K562 (cell line): Measurements from ENCODE around the gene IZUMO4. TPM values are rescaled to one million over a fixed set of nuclear protein-coding genes. Genes with fewer than 3 reads are reported as not detected.
A peak's percentile ranks its signal among the peaks of the same experiment; 100 is the strongest.

Experiments
- ARID1B ChIP-seq: fragments of 450-650 bp; IDR thresholded peaks from 2 replicates; pipeline ENCODE4 v1.6.1; 2016; ENCODE audit warnings: antibody characterized with exemption, mild to moderate bottlenecking, inconsistent platforms
- CC2D1A ChIP-seq: fragments of 450-650 bp; IDR thresholded peaks from 2 replicates; pipeline ENCODE4 v1.6.1; 2017; ENCODE audit warnings: mild to moderate bottlenecking
- DMBX1 ChIP-seq: fragments of 250-450 bp; sonication (Bioruptor Pico); IDR thresholded peaks from 2 replicates; pipeline ENCODE4 v1.8.0; 2022; ENCODE audit warnings: inconsistent platforms, mild to moderate bottlenecking, moderate library complexity, borderline replicate concordance
- E2F1 ChIP-seq: sonication (generic); formaldehyde crosslinking; IDR thresholded peaks from 2 replicates; pipeline ENCODE4 v1.8.1; 2023; ENCODE audit warnings: mild to moderate bottlenecking, missing genetic modification reagents, moderate library complexity
- KDM4B ChIP-seq, 2 experiments: fragments of 450-650 bp in 1 of 2; sonication (generic) in 1 of 2; IDR thresholded peaks; 2 replicates each; pipeline ENCODE4 v1.6.1; 2016 to 2017; ENCODE audit warnings: borderline replicate concordance in 2 of 2, antibody characterized with exemption in 1 of 2, low read depth in 1 of 2, mild to moderate bottlenecking in 1 of 2
- MTA3 ChIP-seq: fragments of 450-650 bp; formaldehyde crosslinking; IDR thresholded peaks from 2 replicates; pipeline ENCODE4 v1.6.1; 2017; ENCODE audit warnings: mild to moderate bottlenecking, borderline replicate concordance
- MTF1 ChIP-seq: fragments of 250-450 bp; sonication (Bioruptor Pico); IDR thresholded peaks from 2 replicates; pipeline ENCODE4 v1.9.0; 2021; ENCODE audit warnings: moderate library complexity, mild to moderate bottlenecking, inconsistent platforms, borderline replicate concordance
- NCOR1 ChIP-seq: fragments of 450-650 bp; IDR thresholded peaks from 2 replicates; pipeline ENCODE4 v1.6.1; 2016; ENCODE audit warnings: mild to moderate bottlenecking, moderate library complexity
- PBX2 ChIP-seq, 2 experiments: IDR thresholded peaks in 1 of 2; conservative IDR thresholded peaks in 1 of 2; 2 replicates each; pipeline ENCODE4 v1.6.1; 2016; ENCODE audit warnings: low read depth in 2 of 2, mild to moderate bottlenecking in 1 of 2, missing compliant biosample characterization in 1 of 2, missing genetic modification characterization in 1 of 2, moderate library complexity in 1 of 2
- POLR2A ChIP-seq: fragments of 450-650 bp; conservative IDR thresholded peaks from 2 replicates; pipeline ENCODE4 v1.6.1; 2016
- PRMT5 ChIP-seq: sonication (generic); formaldehyde crosslinking; IDR thresholded peaks from 2 replicates; pipeline ENCODE4 v1.5.0; 2020; ENCODE audit warnings: missing genetic modification reagents
- RBFOX2 ChIP-seq: fragments of 200-400 bp; formaldehyde crosslinking; IDR thresholded peaks from 2 replicates; pipeline ENCODE4 v1.6.1; 2017; ENCODE audit warnings: low read depth, mild to moderate bottlenecking, low read length, moderate library complexity
- SAFB2 ChIP-seq: fragments of 200-400 bp; formaldehyde crosslinking; IDR thresholded peaks from 2 replicates; pipeline ENCODE4 v1.6.1; 2018; ENCODE audit warnings: borderline replicate concordance, low read length, low read depth, moderate library complexity; ENCODE audit not compliant: severe bottlenecking
- SIX5 ChIP-seq, 2 experiments: IDR thresholded peaks; 2 replicates each; pipeline ENCODE4 v1.6.1; 2011; ENCODE audit warnings: low read length in 2 of 2, borderline replicate concordance in 1 of 2, low read depth in 1 of 2, mild to moderate bottlenecking in 1 of 2, moderate library complexity in 1 of 2; ENCODE audit not compliant: insufficient read depth in 1 of 2
- SRF ChIP-seq, 2 experiments: fragments of 250-450, 450-650 bp in 1 of 2; sonication (Bioruptor Pico) in 1 of 2; sonication (generic) in 1 of 2; formaldehyde crosslinking; IDR thresholded peaks; 2 replicates each; pipeline versions ENCODE4 v1.5.0 to v1.5.1; 2020 to 2022; ENCODE audit warnings: mild to moderate bottlenecking in 1 of 2, missing genetic modification reagents in 1 of 2
- SRSF7 ChIP-seq: fragments of 200-400 bp; formaldehyde crosslinking; optimal IDR thresholded peaks from 2 replicates; pipeline ENCODE3; 2017; ENCODE audit warnings: mild to moderate bottlenecking, low read depth, low read length
- TAF7 ChIP-seq: fragments of 450-650 bp; IDR thresholded peaks from 2 replicates; pipeline ENCODE4 v1.6.1; 2016; ENCODE audit warnings: missing genetic modification characterization, missing compliant biosample characterization
- ZNF146 ChIP-seq: IDR thresholded peaks from one replicate; pipeline ENCODE4 v1.6.1; 2018; ENCODE audit warnings: missing compliant biosample characterization; ENCODE audit not compliant: unreplicated experiment
- ZNF561 ChIP-seq: fragments of 450-650 bp; formaldehyde crosslinking; conservative IDR thresholded peaks from 2 replicates; pipeline ENCODE4 v1.4.0; 2020; ENCODE audit warnings: mild to moderate bottlenecking, moderate library complexity
- ZNF584 ChIP-seq: fragments of 200-800 bp; sonication (Bioruptor generic); IDR thresholded peaks from 2 replicates; pipeline ENCODE4 v1.6.1; 2016; ENCODE audit warnings: low read depth, mild to moderate bottlenecking, missing genetic modification characterization, missing compliant biosample characterization
- polyA plus RNA-seq, 8 experiments: library from polyadenylated mRNA; depleted of rRNA in 4 of 8; stranded (reverse) in 5 of 8; unstranded in 3 of 8; fragments of >200 nt; fragmentation: Nextera tagmentation in 2 of 8; fragmentation: Illumina TruSeq in 1 of 8; extraction: Ambion mirVana in 2 of 8; extraction: Trizol in 1 of 8; gene quantifications; 2 replicates each; pipeline versions ENCODE4 v1.2.1 to v1.2.3, GENCODE V29; 2011 to 2014; ENCODE audit warnings: inconsistent platforms in 1 of 8, missing spikeins in 1 of 8
- total RNA-seq, 7 experiments: library from RNA; depleted of rRNA in 6 of 7; stranded (reverse); fragments of >200 nt in 6 of 7; fragmentation: Illumina TruSeq in 2 of 7; extraction: Trizol in 2 of 7; gene quantifications; 2 replicates each; pipeline versions ENCODE4 v1.2.1 to v1.2.3, GENCODE V29; 2011 to 2021; ENCODE audit warnings: low replicate concordance in 1 of 7
- TF ChIP-seq, protein P1 (sequence below): fragments of 450-650 bp; formaldehyde crosslinking; conservative IDR thresholded peaks from 2 replicates; pipeline ENCODE4 v1.4.0; 2022; ENCODE audit warnings: mild to moderate bottlenecking, missing genetic modification characterization

Gene IZUMO4
- total and polyA plus RNA-seq, 9 of the 15 experiments (the other 6 are each of a cell fraction or from before 2014, with no cell fraction given), result 0.07 to 3.9 (median 1.2) TPM

GRCh38 chr19:2049741-2050348 lies 46.9 kb upstream of the IZUMO4 start (continued):
- TF ChIP-seq KDM4B (IDR thresholded peaks at IDR 0.05; ENCODE audit: borderline replicate concordance in 2 of 2, low read depth in 1 of 2) (no peak), PBX2 (CRISPR knock-in tag; IDR thresholded peaks at IDR 0.05; ENCODE audit: low read depth) (no peak), PBX2 (tag; conservative IDR thresholded peaks at IDR 0.05; ENCODE audit: low read depth) (no peak), MTA3 (no peak), MTF1 (CRISPR knock-in tag) (no peak), SAFB2 (no peak), SRSF7 (no peak), TAF7 (tag) (no peak), NCOR1 (no peak), DMBX1 (no peak), PRMT5 (CRISPR knock-in tag) (no peak), RBFOX2 (peak; percentile 85), ZNF584 (CRISPR knock-in tag) (no peak), ARID1B (peak; percentile 35; the same call in 1 of the 2 replicates), ZNF561 (CRISPR knock-in tag) (no peak), SRF (CRISPR knock-in tag; IDR thresholded peaks at IDR 0.05) (no peak), POLR2A (peak; percentile 36), ZNF146 (CRISPR knock-in tag) (no peak), SIX5 (IDR thresholded peaks at IDR 0.05; ENCODE audit: borderline replicate concordance in 1 of 2, insufficient read depth in 1 of 2, low read depth in 1 of 2, low read length in 2 of 2) (no peak), E2F1 (CRISPR knock-in tag) (peak; percentile 65; the same call in 1 of the 2 replicates), CC2D1A (no peak)
- TF ChIP-seq, protein P1, sequence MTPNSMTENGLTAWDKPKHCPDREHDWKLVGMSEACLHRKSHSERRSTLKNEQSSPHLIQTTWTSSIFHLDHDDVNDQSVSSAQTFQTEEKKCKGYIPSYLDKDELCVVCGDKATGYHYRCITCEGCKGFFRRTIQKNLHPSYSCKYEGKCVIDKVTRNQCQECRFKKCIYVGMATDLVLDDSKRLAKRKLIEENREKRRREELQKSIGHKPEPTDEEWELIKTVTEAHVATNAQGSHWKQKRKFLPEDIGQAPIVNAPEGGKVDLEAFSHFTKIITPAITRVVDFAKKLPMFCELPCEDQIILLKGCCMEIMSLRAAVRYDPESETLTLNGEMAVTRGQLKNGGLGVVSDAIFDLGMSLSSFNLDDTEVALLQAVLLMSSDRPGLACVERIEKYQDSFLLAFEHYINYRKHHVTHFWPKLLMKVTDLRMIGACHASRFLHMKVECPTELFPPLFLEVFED (CRISPR knock-in tag), result no peak; the same call in 1 of the 2 replicates
